Activated CD8-positive, alpha-beta memory T cell treated with anti-CD3 and anti-CD28 coated beads, Interleukin-2, amount 50 U/mL, for 24 hours (primary cell): ENCODE results near the gene FCHO1.
"Not testable (repeated sequence)": the region's sequence is repeated elsewhere in the genome, so short reads cannot be mapped to it uniquely, and the experiment has no call there.

Source experiments
- DNase-seq: peaks from one replicate; pipeline ENCODE4 v3.0.0-alpha.2; 2020; ENCODE audit errors: extremely low read depth

FCHO1 gene

GRCh38 chr19:17795495-17795856 lies 44.2 kb downstream of the FCHO1 start:
- no peak for DNase-seq

- no peak for DNase-seq
Observed at GRCh38 chr19:17796013-17796837, 44.9 kb downstream of the FCHO1 start.

- no peak for DNase-seq
Observed at GRCh38 chr19:17796838-17797423, 45.7 kb downstream of the FCHO1 start.

GRCh38 chr19:17797424-17798201 lies 46.3 kb downstream of the FCHO1 start:
- peak; percentile 39 for DNase-seq

GRCh38 chr19:17798599-17798998 lies 47.3 kb downstream of the FCHO1 start:
- not testable (repeated sequence) for DNase-seq

- DNase-seq = no peak
Observed at GRCh38 chr19:17802137-17802858, 51.0 kb downstream of the FCHO1 start.

GRCh38 chr19:17803264-17803896 lies 52.1 kb downstream of the FCHO1 start:
- no peak for DNase-seq

- no peak for DNase-seq
Observed at GRCh38 chr19:17805427-17805826, 54.1 kb downstream of the FCHO1 start.

GRCh38 chr19:17806945-17807344 lies 55.7 kb downstream of the FCHO1 start:
- no peak for DNase-seq

- no peak for DNase-seq
Observed at GRCh38 chr19:17807731-17808316, 56.5 kb downstream of the FCHO1 start.

- DNase-seq = no peak
Observed at GRCh38 chr19:17811103-17811502, 59.8 kb downstream of the FCHO1 start.

- DNase-seq = no peak
Observed at GRCh38 chr19:17811681-17812080, 60.4 kb downstream of the FCHO1 start.

- no peak for DNase-seq
Observed at GRCh38 chr19:17812099-17812498, 60.8 kb downstream of the FCHO1 start.

GRCh38 chr19:17817668-17818363 lies 66.5 kb downstream of the FCHO1 start:
- no peak for DNase-seq

GRCh38 chr19:17821190-17821589 lies 69.9 kb downstream of the FCHO1 start, which contains the start of gene INSL3:
INSL3 (minus strand) TSS chr19:17821519; CDS start chr19:17821506, 13 bp downstream.
- DNase-seq = no peak

- DNase-seq = no peak
Observed at GRCh38 chr19:17824339-17824738, 73.1 kb downstream of the FCHO1 start.

- no peak for DNase-seq
Observed at GRCh38 chr19:17826508-17827056, 75.3 kb downstream of the FCHO1 start.

GRCh38 chr19:17829855-17830566 lies 78.7 kb downstream of the FCHO1 start:
- DNase-seq = no peak
